GM21825 (cell line): ENCODE measurements around the gene MMAB.
A peak's percentile ranks its signal among the peaks of the same experiment; 100 is the strongest.

ENCODE experiments used
- ATAC-seq: cut with Tn5 transposase; IDR thresholded peaks from one replicate; pipeline ENCODE4 v1.9.1; 2021; ENCODE audit warnings: mild to moderate bottlenecking, moderate library complexity; ENCODE audit not compliant: unreplicated experiment

Gene MMAB

GRCh38 chr12:109573029-109573913 lies at the start of gene MMAB, which contains the start of gene MVK:
Gene MMAB (minus strand): TSS chr12:109573504. CDS start chr12:109573480, 24 bp downstream.
Gene MVK (plus strand): TSS chr12:109573794. CDS start chr12:109574823, 1,029 bp downstream.
- peak; percentile 93 for ATAC-seq

DNA sequence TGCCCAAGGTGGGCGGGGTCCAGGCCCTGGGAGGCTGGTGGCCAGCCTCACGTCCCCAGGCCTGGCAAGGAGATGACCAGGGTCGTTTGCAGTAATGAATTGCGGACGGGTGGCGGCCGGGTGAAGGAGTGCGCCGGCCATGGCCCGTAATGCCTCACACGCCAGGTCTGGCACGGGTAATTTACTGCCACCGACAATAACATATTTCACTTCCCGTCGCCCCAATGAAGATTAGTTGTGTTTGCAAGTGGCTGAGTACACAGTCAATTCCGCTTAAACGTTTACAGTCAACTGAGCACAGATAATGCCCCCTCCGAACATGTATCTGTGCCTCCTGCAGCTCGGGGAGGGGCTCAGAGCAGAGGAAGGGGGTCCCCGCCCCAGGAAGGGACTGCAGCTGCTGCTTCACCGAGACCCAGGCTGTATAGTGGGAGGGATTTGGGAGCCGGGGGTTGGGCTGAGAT lies 48.6 kb upstream of the MMAB start:
- no peak for ATAC-seq

GRCh38 chr12:109621211-109621694 lies 47.9 kb upstream of the MMAB start:
- ATAC-seq = no peak

DNA sequence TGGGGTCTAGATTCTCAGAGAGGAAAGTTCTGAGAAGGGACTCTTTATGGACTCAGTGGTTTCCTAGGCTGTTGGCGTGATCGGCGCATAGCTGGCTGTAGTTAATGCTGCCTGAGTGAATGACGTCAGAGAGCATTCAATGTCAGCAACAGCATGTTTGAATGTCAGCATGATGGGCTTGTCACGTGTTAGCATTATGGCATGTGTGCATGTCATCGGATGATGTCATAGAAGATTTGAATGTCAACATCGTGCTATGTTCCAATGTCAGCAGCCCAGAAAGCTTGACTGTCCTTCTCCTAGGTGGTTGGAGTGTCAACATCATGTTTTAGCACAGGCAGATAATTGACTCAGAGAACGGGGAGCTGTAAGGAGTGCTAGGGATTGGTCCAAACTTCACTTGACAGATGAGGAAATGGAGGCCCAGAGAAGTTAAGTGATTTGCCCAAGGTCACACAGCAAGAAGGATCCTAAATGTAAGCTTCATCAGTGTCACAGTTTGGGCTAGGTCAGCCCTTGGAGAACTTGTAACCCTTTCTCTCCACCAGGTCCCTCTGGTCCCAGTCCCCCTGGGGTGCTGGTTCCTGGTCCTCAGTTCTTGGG lies 45.8 kb upstream of the MMAB start:
- ATAC-seq = no peak

GRCh38 chr12:109618082-109618481 lies 44.8 kb upstream of the MMAB start:
- no peak for ATAC-seq

GRCh38 chr12:109617491-109617890 lies 44.2 kb upstream of the MMAB start:
- no peak for ATAC-seq

GRCh38 chr12:109615556-109616229 lies 42.4 kb upstream of the MMAB start:
- ATAC-seq = no peak

- ATAC-seq = no peak
These were observed 40.5 kb upstream of the MMAB start for GRCh38 chr12:109613649-109614455.

DNA sequence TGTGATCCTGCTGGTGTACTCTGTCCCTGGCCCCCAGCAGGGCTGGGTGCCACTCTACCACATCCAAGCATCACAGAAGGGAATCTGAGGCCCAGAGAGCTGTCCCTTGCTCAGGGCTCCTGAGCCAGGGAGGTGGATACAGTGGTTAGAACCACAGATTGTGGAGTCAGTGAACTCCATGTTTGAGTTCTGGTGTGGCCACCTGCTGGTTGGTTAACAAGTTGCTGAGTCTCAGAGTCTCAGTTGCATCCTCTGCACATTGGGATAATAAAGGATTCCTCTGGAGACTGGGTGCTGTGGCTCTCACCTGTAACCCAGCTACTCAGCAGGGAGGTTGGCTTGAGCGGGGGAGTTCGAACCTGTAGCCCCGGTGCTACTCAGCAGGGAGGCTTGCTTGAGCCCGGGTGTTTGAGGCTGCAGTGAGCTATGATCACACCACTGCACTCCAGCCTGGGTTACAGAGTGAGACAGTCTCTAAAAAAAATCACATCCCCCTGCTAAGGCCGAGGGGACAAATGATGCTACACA lies 39.7 kb upstream of the MMAB start:
- no peak for ATAC-seq

DNA sequence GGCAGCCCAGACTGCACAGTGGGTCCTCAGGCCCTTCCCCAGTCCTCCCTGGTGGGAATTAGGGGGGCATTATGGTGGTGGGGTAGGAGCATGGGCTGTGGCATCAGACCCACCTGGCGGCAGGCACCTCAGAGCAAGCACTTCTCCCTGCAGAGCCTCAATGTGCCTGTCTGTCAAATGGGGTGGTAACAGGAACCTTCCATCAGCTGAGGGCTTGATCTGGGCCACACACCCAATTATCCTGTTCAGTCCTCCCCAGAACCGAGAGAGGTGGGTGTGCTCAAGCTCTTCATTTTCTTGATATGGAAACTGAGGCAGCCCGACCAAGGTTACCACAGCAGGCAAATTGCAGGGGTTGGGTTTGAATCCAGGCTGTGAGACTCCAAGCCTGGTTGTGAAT lies 38.7 kb upstream of the MMAB start:
- no peak for ATAC-seq

DNA sequence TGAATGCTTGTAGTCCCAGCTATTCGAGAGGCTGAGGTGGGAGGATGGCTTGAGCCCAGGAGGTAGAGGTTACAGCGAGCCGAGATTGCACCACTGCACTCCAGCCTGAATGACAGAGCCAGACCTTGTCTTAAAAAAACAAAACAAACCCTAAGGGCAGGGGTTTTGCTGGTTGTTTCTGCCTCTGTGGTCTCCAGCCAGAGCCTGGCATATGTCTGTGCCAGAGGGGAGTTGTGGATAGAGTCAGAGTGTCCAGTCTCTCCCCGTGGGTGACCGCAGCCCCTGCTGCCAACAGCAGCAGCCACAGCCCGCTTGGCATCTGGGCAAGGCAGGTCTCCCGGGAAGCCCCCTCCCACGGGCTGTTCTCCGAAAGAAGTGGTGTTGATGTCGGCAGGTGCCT lies 37.9 kb upstream of the MMAB start:
- no peak for ATAC-seq

GRCh38 chr12:109610523-109610922 lies 37.2 kb upstream of the MMAB start:
- no peak for ATAC-seq

GRCh38 chr12:109609342-109609741 lies 36.0 kb upstream of the MMAB start:
- ATAC-seq = no peak

GRCh38 chr12:109608793-109609192 lies 35.5 kb upstream of the MMAB start:
- ATAC-seq = no peak

DNA sequence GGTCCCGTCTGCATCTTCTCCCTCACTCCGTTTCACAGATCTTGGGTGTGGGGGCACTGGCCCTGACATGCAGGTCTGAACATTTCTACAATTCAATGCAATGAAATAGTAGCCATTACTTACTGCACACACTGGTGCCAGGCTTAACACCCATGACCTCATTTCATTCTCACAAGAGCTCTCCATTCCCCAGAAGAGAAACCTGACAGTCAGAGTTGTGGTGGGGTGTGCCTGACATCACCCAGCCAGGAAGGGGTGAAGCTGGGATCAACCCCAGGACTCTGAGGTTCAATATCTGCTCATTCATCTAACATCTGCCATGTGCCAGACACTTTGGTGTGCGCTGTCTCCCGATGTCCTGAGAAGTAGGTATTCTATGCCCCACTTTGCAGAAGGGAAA lies 35.0 kb upstream of the MMAB start:
- no peak for ATAC-seq

GRCh38 chr12:109607618-109608017 lies 34.3 kb upstream of the MMAB start:
- no peak for ATAC-seq

- ATAC-seq = no peak
These were observed 33.2 kb upstream of the MMAB start for GRCh38 chr12:109606320-109607028.

GRCh38 chr12:109605599-109606228 lies 32.4 kb upstream of the MMAB start:
- ATAC-seq = no peak

GRCh38 chr12:109605016-109605415 lies 31.7 kb upstream of the MMAB start:
- no peak for ATAC-seq
